Left lung (tissue), 10 donors: ENCODE measurements around the gene ANKMY1. TPM values are rescaled to one million over a fixed set of nuclear protein-coding genes. Genes with fewer than 3 reads are reported as not detected.
A peak's percentile ranks its signal among the peaks of the same experiment; 100 is the strongest.

Experiments
- ATAC-seq: fragments of 200-7000 bp; cut with Tn5 transposase; one replicate; pipeline ENCODE4 v1.9.1; 2020; ENCODE audit warnings: moderate library complexity
- DNase-seq, 4 donors: peaks; one replicate each; pipeline ENCODE4 v3.0.0-alpha.2; 2013 to 2020
- H3K27ac ChIP-seq, 2 donors: fragments of 200-600 bp; sonication (generic) in 1 of 2; one replicate each; pipeline versions ENCODE4 v1.5.0 to v1.8.0; 2020 to 2021
- H3K27me3 ChIP-seq, 2 donors: fragments of 200-600 bp; sonication (generic) in 1 of 2; one replicate each; pipeline versions ENCODE4 v1.5.0 to v1.8.0; 2020 to 2021
- H3K36me3 ChIP-seq, 2 donors: fragments of 200-600 bp; sonication (generic) in 1 of 2; one replicate each; pipeline versions ENCODE4 v1.5.0 to v1.8.0; 2020 to 2021
- H3K4me1 ChIP-seq, 2 donors: fragments of 200-600 bp; one replicate each; pipeline ENCODE4 v1.8.0; 2021
- H3K4me3 ChIP-seq, 2 donors: fragments of 200-600 bp; sonication (generic) in 1 of 2; one replicate each; pipeline versions ENCODE4 v1.5.0 to v1.8.0; 2020 to 2021; ENCODE audit warnings: mild to moderate bottlenecking in 1 of 2
- H3K9me3 ChIP-seq, 2 donors: fragments of 200-600 bp; sonication (generic) in 1 of 2; one replicate each; pipeline versions ENCODE4 v1.5.0 to v1.8.0; 2020 to 2021
- intact Hi-C, 2 donors: fragments of 100-400 bp; cut with DNase I; formaldehyde crosslinking; loops; one replicate each; pipeline versions ENCODE4 v1.11.2 to v1.14.2; 2022
- polyA plus RNA-seq, 6 donors: library from polyadenylated mRNA; unstranded; fragments of 120-200 nt; gene quantifications; one replicate each; pipeline ENCODE4 v1.2.1, GENCODE V29; 2013; ENCODE audit not compliant: insufficient read length in 6 of 6
- total RNA-seq, 2 donors: library from RNA; stranded (reverse); fragmentation: NEBNext Ultra II Directional; extraction: Animal tissue kit (Norgen Biotek cat#: 25700); gene quantifications; one replicate each; pipeline ENCODE4 v1.2.1, GENCODE V29; 2021
- TF ChIP-seq, protein P1 (sequence below), 2 donors: fragments of 200-600 bp; sonication (generic) in 1 of 2; IDR thresholded peaks; one replicate each; pipeline versions ENCODE4 v1.5.0 to v1.8.0; 2021; ENCODE audit warnings: antibody characterized with exemption in 2 of 2
- donor health status: DM: no; HTN: yes; CAD: no.
- donor health status: DM: no; HTN: no; CAD: no.

Gene ANKMY1
- total and polyA plus RNA-seq, 8 donors: 11.8 to 20.1 (median 15.1) TPM

DNA sequence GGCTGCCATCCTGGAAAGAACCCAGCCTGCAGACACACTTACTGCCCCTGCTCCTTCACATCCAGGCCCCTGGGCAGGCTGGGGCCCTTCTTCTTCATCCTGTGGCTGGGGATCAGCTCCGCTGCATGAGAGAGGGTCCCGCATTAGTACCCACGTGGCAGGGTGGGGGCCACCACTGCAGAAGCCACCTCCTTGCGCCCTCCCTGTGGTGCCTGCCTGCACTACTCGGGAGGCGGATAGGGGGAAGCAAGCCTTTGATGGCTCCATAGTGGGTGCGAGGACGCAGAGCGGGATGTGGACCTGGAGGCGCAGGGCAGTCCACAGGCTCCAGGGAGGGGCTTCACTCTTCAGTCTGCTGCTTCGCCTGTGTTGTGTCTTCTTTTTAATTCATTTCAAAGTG lies 75.6 kb downstream of the ANKMY1 start:
- TF ChIP-seq, protein P1, sequence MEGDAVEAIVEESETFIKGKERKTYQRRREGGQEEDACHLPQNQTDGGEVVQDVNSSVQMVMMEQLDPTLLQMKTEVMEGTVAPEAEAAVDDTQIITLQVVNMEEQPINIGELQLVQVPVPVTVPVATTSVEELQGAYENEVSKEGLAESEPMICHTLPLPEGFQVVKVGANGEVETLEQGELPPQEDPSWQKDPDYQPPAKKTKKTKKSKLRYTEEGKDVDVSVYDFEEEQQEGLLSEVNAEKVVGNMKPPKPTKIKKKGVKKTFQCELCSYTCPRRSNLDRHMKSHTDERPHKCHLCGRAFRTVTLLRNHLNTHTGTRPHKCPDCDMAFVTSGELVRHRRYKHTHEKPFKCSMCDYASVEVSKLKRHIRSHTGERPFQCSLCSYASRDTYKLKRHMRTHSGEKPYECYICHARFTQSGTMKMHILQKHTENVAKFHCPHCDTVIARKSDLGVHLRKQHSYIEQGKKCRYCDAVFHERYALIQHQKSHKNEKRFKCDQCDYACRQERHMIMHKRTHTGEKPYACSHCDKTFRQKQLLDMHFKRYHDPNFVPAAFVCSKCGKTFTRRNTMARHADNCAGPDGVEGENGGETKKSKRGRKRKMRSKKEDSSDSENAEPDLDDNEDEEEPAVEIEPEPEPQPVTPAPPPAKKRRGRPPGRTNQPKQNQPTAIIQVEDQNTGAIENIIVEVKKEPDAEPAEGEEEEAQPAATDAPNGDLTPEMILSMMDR (IDR thresholded peaks at IDR 0.05): no peak
- intact Hi-C loops: no loop called here
- H3K4me3 ChIP-seq: no peak overlapping the region
- no peaks in the 10 kb centered on the region for H3K4me1 ChIP-seq
- no peak overlapping the region for H3K27ac ChIP-seq
- H3K9me3 ChIP-seq: peaks cover 0 to 28% of the 10 kb centered on the region in 2 donors
- peak in 1 of 4 donors; percentile 58 for DNase-seq
- no peak for ATAC-seq
- H3K36me3 ChIP-seq: no peaks in the 10 kb centered on the region
- H3K27me3 ChIP-seq: no peaks in the 10 kb centered on the region

DNA sequence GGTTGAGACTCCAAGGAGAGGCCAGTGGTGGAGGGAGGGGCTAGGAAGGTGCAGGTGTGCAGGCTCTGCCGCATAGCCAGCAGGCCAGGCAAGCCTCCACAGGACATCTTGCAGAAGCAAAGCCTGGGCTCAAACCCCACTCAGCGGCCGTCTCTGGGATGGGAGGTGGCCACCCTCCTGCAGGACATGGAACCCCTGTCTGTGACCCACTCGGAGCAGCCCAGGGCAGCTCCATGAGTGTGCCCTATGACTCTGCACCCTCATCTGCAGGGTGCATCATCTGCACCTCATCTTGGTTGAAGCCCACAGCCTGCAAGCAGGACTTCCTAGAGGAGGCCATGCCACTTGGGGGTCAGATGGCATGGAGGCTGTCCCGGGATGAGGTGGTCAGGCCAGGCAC lies 76.1 kb downstream of the ANKMY1 start:
- Histone ChIP-seq H3K4me3 (no peak overlapping the region), H3K36me3 (no peaks in the 10 kb centered on the region), H3K27me3 (no peaks in the 10 kb centered on the region), H3K4me1 (no peaks in the 10 kb centered on the region), H3K9me3 (peaks cover 0 to 24% of the 10 kb centered on the region in 2 donors), H3K27ac (no peak overlapping the region)
- TF ChIP-seq, protein P1 (IDR thresholded peaks at IDR 0.05): no peak
- intact Hi-C loops: no loop called here
- ATAC-seq (no peak), DNase-seq (peak in 1 of 4 donors; percentile 65)

DNA sequence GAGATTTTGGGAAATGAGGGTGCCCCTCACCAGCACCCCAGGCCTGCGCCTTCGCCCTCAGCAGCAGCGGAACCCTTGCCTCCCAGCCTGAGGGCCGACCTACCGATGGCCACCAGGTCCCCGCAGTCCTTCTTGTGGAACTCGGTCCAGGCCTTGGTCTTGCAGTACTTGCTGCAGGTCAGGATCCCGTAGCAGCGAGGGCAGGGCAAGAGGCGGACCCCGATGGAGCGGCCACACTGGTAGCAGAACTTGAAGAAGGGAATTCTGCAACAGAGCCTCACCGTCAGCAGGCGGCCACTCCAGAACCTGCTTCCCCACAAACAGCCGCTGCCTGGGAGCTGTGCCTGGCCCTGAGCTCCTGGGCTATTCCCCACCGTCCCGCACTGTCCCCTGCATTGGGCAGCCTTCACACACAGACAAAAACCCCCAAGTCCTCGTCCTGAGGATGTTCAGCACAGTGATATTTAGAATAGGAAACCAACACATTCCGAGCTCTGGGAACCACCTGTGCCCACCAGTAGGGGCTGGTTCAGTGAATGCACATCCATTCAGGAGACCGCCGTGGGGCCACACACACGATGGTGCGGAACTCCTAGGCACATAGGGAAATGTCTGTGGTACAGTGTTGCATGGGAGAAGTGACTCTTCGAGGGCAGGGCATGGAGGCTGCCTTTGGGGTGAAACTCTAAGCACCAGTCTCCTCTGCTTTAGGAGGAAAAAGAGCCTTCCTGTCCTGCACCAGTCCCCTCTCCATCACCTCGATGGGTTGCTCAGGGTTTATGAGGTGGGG lies 76.8 kb downstream of the ANKMY1 start:
- no peaks in the 10 kb centered on the region for H3K27me3 ChIP-seq
- ATAC-seq: no peak
- TF ChIP-seq, protein P1 (IDR thresholded peaks at IDR 0.05): no peak

DNA sequence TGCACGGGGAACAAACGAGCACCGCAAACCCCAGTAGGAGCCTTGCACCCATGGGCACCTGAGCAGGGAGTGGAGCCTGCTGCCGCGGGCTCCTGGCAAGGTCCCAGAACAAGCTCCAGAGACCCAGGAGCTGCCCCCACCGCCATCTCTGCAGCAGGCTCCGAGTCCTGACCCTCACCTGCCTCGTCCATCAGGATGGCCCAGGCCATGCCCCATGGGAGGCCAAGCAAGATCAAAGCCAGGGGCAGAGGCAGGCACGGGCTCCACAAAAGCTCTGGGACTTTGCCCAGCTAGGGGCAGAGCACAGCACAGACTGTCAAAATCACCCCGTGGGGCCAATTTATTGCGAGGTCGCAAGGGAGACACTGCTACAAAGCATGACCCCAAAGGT lies 78.7 kb downstream of the ANKMY1 start:
- Histone ChIP-seq H3K36me3 (no peaks in the 10 kb centered on the region), H3K27me3 (no peaks in the 10 kb centered on the region), H3K4me3 (no peak overlapping the region), H3K9me3 (peaks cover 0 to 9% of the 10 kb centered on the region in 2 donors), H3K4me1 (no peaks in the 10 kb centered on the region), H3K27ac (no peak overlapping the region)
- ATAC-seq (no peak), DNase-seq (no peak)
- TF ChIP-seq, protein P1 (IDR thresholded peaks at IDR 0.05): no peak
- intact Hi-C loops: no loop called here

More for the DNA sequence above, 76.8 kb downstream of the ANKMY1 start:
- no peaks in the 10 kb centered on the region for H3K4me1 ChIP-seq
- intact Hi-C loops: no loop called here
- no peaks in the 10 kb centered on the region for H3K36me3 ChIP-seq
- H3K4me3 ChIP-seq: no peak overlapping the region
- peaks cover 0 to 18% of the 10 kb centered on the region in 2 donors for H3K9me3 ChIP-seq
- H3K27ac ChIP-seq: no peak overlapping the region
- DNase-seq: peak in 1 of 4 donors; percentile 72

DNA sequence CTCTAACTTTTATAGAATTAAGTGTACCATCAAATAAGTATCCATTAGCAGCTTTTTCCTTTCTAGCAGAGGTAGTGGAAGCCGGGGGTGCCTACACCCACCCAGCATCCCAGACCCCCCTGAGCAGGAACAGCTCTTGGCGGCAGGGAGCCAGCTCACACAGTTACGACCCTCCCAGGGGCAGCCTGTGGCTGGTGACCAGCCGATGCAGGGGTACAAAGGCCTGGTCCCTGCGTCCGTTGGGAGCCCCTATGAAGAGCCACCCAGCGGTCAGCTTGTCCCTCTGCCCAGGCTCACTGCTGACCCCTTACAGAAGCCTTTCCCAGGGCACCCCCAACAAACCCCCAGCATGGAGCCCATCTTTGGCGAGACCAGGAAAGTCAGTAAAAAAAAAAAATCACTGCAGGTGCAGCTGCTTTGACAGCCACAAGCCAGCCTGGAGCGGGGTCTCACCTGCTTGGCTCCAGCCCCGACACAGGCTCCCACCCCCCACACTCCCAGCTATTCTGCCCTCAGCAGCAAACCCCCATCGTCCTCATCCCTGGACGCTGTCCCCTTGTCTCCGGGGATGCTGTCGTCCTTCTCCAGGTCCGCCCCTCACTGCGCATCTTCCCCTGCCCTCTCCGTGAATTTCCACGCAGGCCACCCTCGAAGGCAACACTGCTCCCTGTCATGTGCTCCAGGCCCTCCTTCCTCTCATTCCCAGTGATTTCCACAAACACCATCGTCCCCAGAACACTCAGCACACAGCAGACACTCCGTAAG lies 79.3 kb downstream of the ANKMY1 start:
- DNase-seq: peak in 1 of 4 donors; percentile 55
- H3K4me1 ChIP-seq: no peaks in the 10 kb centered on the region
- intact Hi-C loops: no loop called here
- no peak for ATAC-seq
- no peaks in the 10 kb centered on the region for H3K27me3 ChIP-seq
- no peak overlapping the region for H3K27ac ChIP-seq
- TF ChIP-seq, protein P1 (IDR thresholded peaks at IDR 0.05): no peak
- peaks cover 0 to 12% of the 10 kb centered on the region in 2 donors for H3K9me3 ChIP-seq
- no peak overlapping the region for H3K4me3 ChIP-seq
- H3K36me3 ChIP-seq: no peaks in the 10 kb centered on the region
